MM.1S (cell line): Measurements from ENCODE around the gene IGFBP1.
A peak's percentile ranks its signal among the peaks of the same experiment; 100 is the strongest.

Experiments
- CTCF ChIP-seq: fragments of 300-600 bp; sonication (generic); IDR thresholded peaks from 2 replicates; pipeline ENCODE4 v1.5.1; 2016; ENCODE audit warnings: antibody characterized with exemption, low read length, mixed read lengths
- EZH2 ChIP-seq: fragments of 300-600 bp; sonication (generic); optimal IDR thresholded peaks from 2 replicates; pipeline ENCODE3; 2017; ENCODE audit warnings: low read depth, mild to moderate bottlenecking, antibody characterized with exemption, low read length, mixed read lengths

GRCh38 chr7:45863715-45864114 lies 24.6 kb upstream of the IGFBP1 start:
- TF ChIP-seq CTCF = peak; percentile 24
- TF ChIP-seq EZH2 = no peak
